Lower leg skin (tissue), 4 donors: ENCODE results near the gene SLC35G1. TPM values are rescaled to one million over a fixed set of nuclear protein-coding genes. Genes with fewer than 3 reads are reported as not detected.

Source experiments
- DNase-seq, 2 donors: peaks; one replicate each; pipeline ENCODE4 v3.0.0-alpha.2; 2019; ENCODE audit warnings: low spot score in 2 of 2
- H3K4me3 ChIP-seq: fragments of 200-600 bp; sonication (generic); 2 replicates; pipeline ENCODE4 v1.5.1; 2017; ENCODE audit warnings: mild to moderate bottlenecking, low read depth; ENCODE audit not compliant: poor library complexity, severe bottlenecking
- POLR2A ChIP-seq, 2 donors: fragments of 450-650 bp; IDR thresholded peaks; one replicate each; pipeline ENCODE4 v1.6.1; 2016 to 2017; ENCODE audit warnings: antibody characterized with exemption in 2 of 2, mild to moderate bottlenecking in 1 of 2, moderate library complexity in 1 of 2
- WGBS, 2 donors: methylation state at CpG; one replicate each; pipeline ENCODE4 v1.1.5; 2018; 5-methylcytosine and 5-hydroxymethylcytosine counted together
- intact Hi-C: fragments of 100-400 bp; cut with DNase I; formaldehyde crosslinking; loops from one replicate; pipeline ENCODE4 v1.15.0; 2023; ENCODE audit warnings: low total_unique reads
- total RNA-seq, 4 donors: library from RNA; depleted of rRNA; stranded (reverse); fragments of >200 nt; gene quantifications; one replicate each; pipeline ENCODE4 v1.1.0, GENCODE V29; 2016
- TF ChIP-seq, protein P1 (sequence below), 3 donors: fragments of 450-650 bp; IDR thresholded peaks; one replicate each; pipeline ENCODE4 v1.5.1; 2016; ENCODE audit warnings: antibody characterized with exemption in 3 of 3, mild to moderate bottlenecking in 3 of 3, moderate library complexity in 2 of 3

The SLC35G1 gene
- total RNA-seq, 4 donors from 2014 or later, result 2.6 to 6.2 (median 4.3) TPM

DNA sequence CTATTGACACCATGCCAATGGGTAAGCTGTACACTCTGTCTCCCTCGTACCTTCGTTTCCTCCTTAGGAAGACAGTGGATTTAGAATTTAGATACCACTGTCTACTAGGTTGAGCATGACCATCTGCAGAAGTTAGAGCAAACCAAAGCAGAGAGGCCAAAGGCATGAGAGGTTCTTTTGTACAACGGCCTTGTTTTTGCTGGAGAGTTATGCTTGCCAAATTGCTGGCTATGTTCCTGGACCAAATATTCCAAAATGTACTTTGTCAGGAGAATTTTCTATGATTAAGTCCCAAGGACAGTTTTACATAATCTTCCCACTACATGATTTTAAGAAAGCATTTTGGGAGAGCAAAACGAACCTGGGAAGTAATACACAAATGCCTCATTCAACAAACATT, 52.0 kb downstream of the SLC35G1 start:
- WGBS, 2 donors, result 63 to 68% methylated on average over 4 of the region's 4 CpGs
- intact Hi-C loops, result no loop called here
- DNase-seq, result no peak
- H3K4me3 ChIP-seq, result no peak overlapping the region
- TF ChIP-seq, protein P1, sequence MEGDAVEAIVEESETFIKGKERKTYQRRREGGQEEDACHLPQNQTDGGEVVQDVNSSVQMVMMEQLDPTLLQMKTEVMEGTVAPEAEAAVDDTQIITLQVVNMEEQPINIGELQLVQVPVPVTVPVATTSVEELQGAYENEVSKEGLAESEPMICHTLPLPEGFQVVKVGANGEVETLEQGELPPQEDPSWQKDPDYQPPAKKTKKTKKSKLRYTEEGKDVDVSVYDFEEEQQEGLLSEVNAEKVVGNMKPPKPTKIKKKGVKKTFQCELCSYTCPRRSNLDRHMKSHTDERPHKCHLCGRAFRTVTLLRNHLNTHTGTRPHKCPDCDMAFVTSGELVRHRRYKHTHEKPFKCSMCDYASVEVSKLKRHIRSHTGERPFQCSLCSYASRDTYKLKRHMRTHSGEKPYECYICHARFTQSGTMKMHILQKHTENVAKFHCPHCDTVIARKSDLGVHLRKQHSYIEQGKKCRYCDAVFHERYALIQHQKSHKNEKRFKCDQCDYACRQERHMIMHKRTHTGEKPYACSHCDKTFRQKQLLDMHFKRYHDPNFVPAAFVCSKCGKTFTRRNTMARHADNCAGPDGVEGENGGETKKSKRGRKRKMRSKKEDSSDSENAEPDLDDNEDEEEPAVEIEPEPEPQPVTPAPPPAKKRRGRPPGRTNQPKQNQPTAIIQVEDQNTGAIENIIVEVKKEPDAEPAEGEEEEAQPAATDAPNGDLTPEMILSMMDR (IDR thresholded peaks at IDR 0.05), result no peak
- TF ChIP-seq POLR2A (IDR thresholded peaks at IDR 0.05), result no peak

DNA sequence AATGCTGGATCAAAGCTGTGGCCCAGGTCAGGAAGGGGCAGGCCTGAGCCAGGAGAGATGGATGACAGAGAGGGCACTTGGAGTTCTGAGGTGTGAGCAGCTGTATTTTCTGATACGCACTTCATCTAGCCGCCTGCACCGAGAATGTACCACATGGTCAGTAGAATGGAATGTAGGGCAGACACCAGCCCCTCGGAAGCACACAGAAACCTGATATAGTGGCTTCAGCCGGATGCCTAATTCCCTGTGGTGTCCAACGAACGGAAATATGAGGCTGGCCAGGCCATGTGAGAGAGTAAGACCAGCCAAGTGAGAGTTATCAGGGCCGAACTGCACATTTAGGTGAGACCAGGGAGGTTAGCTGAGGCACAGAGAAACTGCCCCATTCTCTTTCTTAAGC, 53.3 kb downstream of the SLC35G1 start:
- intact Hi-C loops, result no loop called here
- no peak for DNase-seq

DNA sequence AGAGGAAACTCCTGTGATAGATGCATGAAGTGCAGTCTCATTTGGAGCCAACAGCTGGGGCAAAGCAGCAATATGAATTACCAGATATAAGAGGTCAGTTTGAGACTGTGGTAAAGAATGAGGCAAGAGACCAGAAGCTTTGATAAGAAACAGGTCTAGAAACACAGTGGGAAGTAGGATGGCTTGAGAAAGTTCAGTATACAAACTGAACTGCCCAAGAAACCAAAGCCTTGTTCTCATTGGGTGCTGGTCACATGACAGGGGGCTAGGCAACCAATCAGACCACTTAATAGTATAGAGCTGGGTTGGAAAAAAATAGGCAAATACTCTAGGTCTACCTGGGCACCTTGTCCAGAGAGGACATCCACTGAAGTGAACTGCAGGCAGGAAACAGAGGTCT, 53.7 kb downstream of the SLC35G1 start:
- intact Hi-C loops, result no loop called here
- no peak for DNase-seq
- H3K4me3 ChIP-seq, result no peak overlapping the region
- TF ChIP-seq, protein P1 (IDR thresholded peaks at IDR 0.05), result no peak
- TF ChIP-seq POLR2A (IDR thresholded peaks at IDR 0.05), result no peak

More for the DNA sequence above, 53.3 kb downstream of the SLC35G1 start:
- H3K4me3 ChIP-seq, result no peak overlapping the region
- no peak for TF ChIP-seq POLR2A (IDR thresholded peaks at IDR 0.05)
- TF ChIP-seq, protein P1 (IDR thresholded peaks at IDR 0.05), result no peak
- 60 to 70% methylated on average over 8 of the region's 8 CpGs for WGBS, 2 donors

DNA sequence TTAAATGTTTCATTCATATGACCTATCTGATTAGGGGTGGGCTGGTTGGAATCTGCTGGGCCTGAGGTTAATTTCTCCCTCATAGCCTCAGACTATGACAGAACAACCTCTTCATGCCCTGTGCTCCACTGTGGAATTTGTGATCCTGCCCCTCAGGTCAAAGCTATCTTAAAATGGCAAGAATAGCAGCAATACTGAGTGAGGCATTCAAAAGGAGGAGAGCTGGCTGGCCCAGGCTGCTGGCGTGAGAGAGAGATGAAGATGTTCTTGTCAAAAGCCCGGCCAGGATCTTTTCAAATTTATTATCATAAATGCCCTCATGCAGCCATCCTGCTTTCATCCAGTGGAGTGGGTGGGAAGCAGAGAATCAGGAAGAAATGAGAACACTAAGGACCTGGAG, 58.1 kb downstream of the SLC35G1 start:
- no peak for DNase-seq
- WGBS, 2 donors, result 62 to 64% methylated on average over 2 of the region's 2 CpGs
- TF ChIP-seq POLR2A (IDR thresholded peaks at IDR 0.05), result no peak
- TF ChIP-seq, protein P1 (IDR thresholded peaks at IDR 0.05), result no peak
- H3K4me3 ChIP-seq, result no peak overlapping the region
- intact Hi-C loops, result no loop called here

Other genes with a start within 250 kb of the SLC35G1 start
- 10 to 100 TPM in 2 of 4 donors, 1 to 10 TPM in 2; 6.8 to 25.0 (median 11.5) TPM for gene FRA10AC1, start 191.4 kb upstream of the SLC35G1 start, total RNA-seq
- 1 to 10 TPM in 1 of 4 donors, not detected in 3; 2.8 TPM for gene LGI1, start 136.0 kb upstream of the SLC35G1 start, total RNA-seq
- gene PLCE1, start 100.0 kb downstream of the SLC35G1 start, total RNA-seq, result 1 to 10 TPM in 2 of 4 donors, under 1 TPM in 2; 0.25 to 2.7 (median 1.1) TPM